NOMO-1 (cell line): ENCODE data around the gene ALCAM.

Experiments
- DNase-seq, 2 experiments: peaks; one replicate each; lab custom pipeline; 2025; ENCODE audit not compliant: unreplicated experiment in 2 of 2; lab: John Stamatoyannopoulos, UW

ALCAM gene

DNA sequence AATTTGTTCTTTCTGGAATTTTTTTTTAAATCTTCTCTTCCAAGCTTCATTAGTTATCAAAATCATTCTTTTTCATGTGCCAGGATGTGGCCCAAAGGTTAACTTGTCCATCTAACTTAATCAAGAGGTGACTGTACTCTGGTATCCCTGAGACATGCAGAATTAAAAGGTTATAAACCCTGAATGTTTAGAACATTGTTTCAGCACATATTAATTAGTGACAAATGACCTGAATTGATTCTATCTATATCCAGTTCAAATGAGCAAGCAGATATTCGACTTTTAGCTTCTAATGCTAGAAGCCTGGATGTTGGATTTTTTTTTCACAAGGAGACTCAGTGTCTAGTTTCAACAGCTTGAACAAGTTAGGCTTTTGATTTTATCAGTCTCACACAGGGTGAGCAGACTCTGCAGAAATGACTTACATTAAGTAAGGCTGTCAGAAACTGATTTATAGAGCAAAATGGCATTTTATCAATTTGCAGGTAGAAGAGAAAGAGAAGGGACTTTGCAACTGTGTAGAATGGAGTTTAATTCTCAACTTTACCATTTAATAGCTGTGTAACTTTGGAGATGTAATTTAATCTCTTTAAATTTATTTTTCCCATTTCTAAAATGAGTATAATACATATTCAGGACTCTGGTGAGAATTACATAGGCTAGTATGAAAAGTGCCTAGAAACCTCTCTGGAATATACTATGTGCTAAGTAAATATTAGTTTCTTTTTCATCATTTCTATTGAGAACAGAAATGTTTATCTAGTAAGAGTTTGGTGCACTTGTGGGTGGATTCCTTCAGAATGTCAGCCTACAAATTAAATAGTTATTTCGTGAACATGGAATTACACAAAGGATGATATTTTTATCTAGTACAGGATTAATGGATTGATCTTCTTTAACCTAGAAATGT is 100.0 kb downstream of the ALCAM start:
- no peak for DNase-seq

DNA sequence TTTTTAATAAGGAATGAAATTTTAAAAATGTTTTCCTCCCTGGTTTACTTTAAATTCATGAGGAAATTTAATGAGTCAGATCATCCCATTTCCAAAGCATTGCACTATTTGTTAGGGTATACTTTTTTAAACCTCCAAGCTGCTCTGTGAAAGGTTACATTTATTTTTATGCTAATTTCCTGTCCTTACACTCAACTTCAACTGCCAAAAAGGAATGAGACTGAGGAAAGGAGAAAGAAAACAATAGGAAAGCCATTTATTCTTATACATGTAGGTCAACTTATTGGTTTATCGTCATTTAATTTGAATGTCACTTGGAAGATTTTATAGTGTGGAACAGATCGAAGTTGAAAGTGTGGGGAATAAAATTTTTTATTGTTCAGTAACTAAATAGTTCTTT is 104.1 kb downstream of the ALCAM start:
- DNase-seq = no peak

- DNase-seq = no peak
These were observed 107.0 kb downstream of the ALCAM start for GRCh38 chr3:105473521-105474223.

DNA sequence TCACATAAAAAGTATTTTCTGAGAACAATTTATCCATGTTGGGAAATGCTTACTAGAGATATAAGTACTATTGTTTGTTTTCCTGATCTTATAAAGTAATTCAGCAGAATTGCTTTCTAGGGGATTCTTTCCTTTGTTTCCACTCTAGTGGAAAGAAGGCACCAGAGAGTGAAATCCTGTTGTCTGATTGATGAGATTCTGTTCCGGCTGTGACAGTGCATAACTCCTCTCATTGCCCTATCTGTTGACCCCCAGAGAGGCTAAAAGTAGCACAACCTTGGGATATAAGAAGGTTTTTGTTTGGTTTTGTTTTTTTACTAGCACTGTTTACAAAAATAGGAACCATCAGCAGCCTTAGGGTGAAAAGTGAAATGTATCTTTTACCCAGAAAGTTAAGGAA is 114.1 kb downstream of the ALCAM start:
- no peak for DNase-seq

GRCh38 chr3:105483476-105483875 is 116.8 kb downstream of the ALCAM start:
- no peak for DNase-seq

GRCh38 chr3:105490045-105490444 is 123.3 kb downstream of the ALCAM start:
- DNase-seq = no peak

GRCh38 chr3:105493305-105493892 is 126.7 kb downstream of the ALCAM start:
- no peak for DNase-seq

GRCh38 chr3:105495021-105495420 is 128.3 kb downstream of the ALCAM start:
- DNase-seq = no peak

- no peak for DNase-seq
These were observed 129.6 kb downstream of the ALCAM start for GRCh38 chr3:105496343-105496742.

DNA sequence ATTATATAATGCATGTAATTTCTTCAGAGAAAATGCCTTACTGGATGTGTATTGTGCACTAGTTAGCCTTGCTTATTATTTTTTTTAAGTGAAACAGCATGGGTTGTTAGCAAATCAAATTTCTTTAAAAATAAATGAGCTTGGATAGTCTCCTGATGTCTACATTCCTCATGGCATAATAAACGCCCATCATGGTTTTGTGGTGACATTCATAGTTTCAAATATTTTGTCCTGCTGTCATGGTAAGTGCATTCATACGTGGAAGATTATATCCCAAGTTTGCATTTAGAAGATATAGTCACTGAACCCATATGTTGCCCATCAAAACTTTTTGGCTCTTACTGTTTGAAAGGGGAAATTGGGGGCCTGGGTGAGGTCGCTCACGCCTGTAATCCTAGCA is 130.7 kb downstream of the ALCAM start:
- no peak for DNase-seq

GRCh38 chr3:105499961-105500360 is 133.3 kb downstream of the ALCAM start:
- peak; percentile 4 to 51 for DNase-seq

DNA sequence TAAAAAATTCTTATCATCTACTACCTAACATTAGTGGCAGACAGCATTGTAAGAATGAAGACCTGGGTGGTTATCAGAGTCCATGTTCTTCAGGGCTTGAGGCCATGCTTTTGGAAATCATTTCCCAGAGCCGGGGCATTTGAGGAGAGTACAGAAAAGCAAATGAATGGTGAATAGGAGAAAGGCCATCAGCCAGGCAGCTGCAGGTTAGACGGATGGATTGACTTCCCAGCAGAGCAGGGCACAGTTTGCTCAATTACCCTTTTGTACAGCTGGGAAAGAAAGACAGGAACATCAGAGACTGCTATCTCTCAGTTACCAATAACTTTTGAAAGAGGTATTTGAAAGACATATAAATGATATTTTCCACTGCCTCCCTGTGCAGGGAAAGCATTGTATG is 135.6 kb downstream of the ALCAM start:
- no peak for DNase-seq

- DNase-seq = no peak
These were observed 136.5 kb downstream of the ALCAM start for GRCh38 chr3:105503191-105503593.

- DNase-seq = no peak
These were observed 137.8 kb downstream of the ALCAM start for GRCh38 chr3:105504440-105504951.

GRCh38 chr3:105505170-105505569 is 138.5 kb downstream of the ALCAM start:
- peak; percentile 52 to 60 for DNase-seq

DNA sequence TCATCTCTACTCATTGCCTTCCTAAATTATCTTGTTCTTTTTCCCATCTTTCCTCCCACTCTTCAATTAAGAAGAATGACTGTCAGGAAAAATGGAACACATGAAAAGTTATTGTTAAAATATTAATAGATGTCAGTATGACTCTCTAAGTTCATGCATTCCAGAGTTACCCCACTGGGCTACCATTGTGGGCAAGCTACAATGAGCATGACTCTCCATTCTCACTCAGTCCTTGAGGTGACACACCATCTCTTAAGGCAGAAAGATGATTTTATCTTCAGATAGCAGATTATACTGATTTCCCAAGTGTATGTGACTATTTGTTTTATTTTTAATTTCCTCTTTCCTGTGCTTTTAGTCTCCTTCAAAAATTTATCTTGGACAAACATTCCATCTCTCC is 144.3 kb downstream of the ALCAM start:
- DNase-seq = no peak

DNA sequence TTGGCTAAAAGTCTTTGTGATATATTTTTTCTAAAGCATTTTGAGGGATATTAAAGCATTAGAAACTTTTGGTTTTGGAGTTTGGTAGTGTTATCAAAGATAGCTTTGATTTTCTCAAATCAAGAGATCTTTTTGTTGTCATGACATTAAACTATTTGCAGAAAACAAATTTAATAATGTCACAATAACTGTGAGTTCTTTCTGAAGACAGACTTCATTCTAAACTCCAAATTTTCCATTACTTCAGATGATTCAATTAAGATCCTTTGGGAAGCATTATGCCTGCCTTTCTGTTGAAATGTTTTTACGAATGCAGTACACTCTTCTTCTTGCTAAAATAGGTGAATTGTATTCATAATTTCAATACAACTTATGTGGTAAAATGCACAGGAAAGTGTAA is 145.4 kb downstream of the ALCAM start:
- no peak for DNase-seq

GRCh38 chr3:105513042-105513441 is 146.3 kb downstream of the ALCAM start:
- DNase-seq = no peak

- DNase-seq = no peak
These were observed 147.2 kb downstream of the ALCAM start for GRCh38 chr3:105513886-105514285.

- no peak for DNase-seq
These were observed 148.7 kb downstream of the ALCAM start for GRCh38 chr3:105515372-105515771.

DNA sequence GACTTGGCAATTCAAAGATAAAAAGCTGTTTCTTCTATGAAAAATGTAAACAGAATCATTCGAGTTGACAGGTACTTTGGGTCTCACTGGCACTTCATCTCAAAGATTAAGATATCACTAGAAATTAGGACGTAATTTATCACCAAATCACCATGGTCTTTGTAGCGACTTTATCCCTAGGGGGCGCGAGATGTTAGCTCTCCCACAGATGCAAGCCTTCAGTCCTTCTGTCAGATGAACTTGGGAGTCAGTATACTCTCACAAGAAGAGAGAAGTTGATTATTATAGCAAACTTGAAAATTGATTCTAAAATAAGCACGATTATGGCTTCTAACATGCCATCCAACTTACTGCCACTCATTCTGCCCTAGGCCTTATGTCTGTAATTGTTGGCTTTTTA is 150.3 kb downstream of the ALCAM start:
- no peak for DNase-seq
